PC-3 (cell line): ENCODE data around the gene DNM1. TPM values are rescaled to one million over a fixed set of nuclear protein-coding genes. Genes with fewer than 3 reads are reported as not detected.

Experiments used
- ATAC-seq: fragments of 200-7000 bp; cut with Tn5 transposase; 2 replicates; pipeline ENCODE4 v1.9.1; 2020; ENCODE audit warnings: mild to moderate bottlenecking, moderate library complexity
- BruUV-seq: library from RNA; stranded (reverse); fragments of 400-500 nt; replicated peaks from 2 replicates; lab custom pipeline; 2021; lab: Mats Ljungman, UMichigan
- CTCF ChIA-PET: fragments of 300-600 bp; sonication (Branson Sonifier 250); formaldehyde crosslinking; loops from one replicate; lab custom pipeline; 2022; ENCODE audit warnings: antibody characterized with exemption; lab: Charles Lee
- POLR2A ChIA-PET: fragments of 300-600 bp; sonication (Branson Sonifier 250); formaldehyde crosslinking; loops from one replicate; lab custom pipeline; 2022; ENCODE audit warnings: antibody characterized with exemption; ENCODE audit not compliant: unreplicated experiment; lab: Charles Lee
- DNase-seq: peaks from one replicate; pipeline ENCODE4 v3.0.0-alpha.2; 2015
- H2AFZ ChIP-seq: fragments of 300-600 bp; sonication (generic); 2 replicates; pipeline ENCODE4 v1.6.0; 2016; ENCODE audit warnings: antibody characterized with exemption, low read length
- H3F3A ChIP-seq: fragments of 300-600 bp; sonication (generic); one replicate; pipeline ENCODE4 v1.6.0; 2017; ENCODE audit warnings: antibody characterized with exemption, low read length, control low read depth, mild to moderate bottlenecking; ENCODE audit not compliant: unreplicated experiment
- H3K27ac ChIP-seq: fragments of 300-600 bp; sonication (generic); 2 replicates; pipeline ENCODE4 v1.5.1; 2016; ENCODE audit warnings: mild to moderate bottlenecking, low read length
- H3K27me3 ChIP-seq: fragments of 300-600 bp; sonication (generic); 2 replicates; pipeline ENCODE4 v1.6.1; 2016; ENCODE audit warnings: low read length, mixed read lengths
- H3K36me3 ChIP-seq: fragments of 300-600 bp; sonication (generic); 2 replicates; pipeline ENCODE4 v1.6.1; 2016; ENCODE audit warnings: low read depth, mixed run types, low read length, mixed read lengths
- H3K4me1 ChIP-seq: fragments of 300-600 bp; sonication (generic); 2 replicates; pipeline ENCODE4 v1.5.1; 2016; ENCODE audit warnings: low read length; ENCODE audit not compliant: insufficient read depth
- H3K4me2 ChIP-seq: fragments of 300-600 bp; sonication (generic); 2 replicates; pipeline ENCODE4 v1.6.0; 2016; ENCODE audit warnings: low read length
- H3K4me3 ChIP-seq: fragments of 300-600 bp; sonication (generic); 2 replicates; pipeline ENCODE4 v1.5.1; 2016; ENCODE audit warnings: mild to moderate bottlenecking, low read length, mixed read lengths
- H3K79me2 ChIP-seq: fragments of 300-600 bp; sonication (generic); 2 replicates; pipeline ENCODE4 v1.6.1; 2017; ENCODE audit warnings: low read length, mixed read lengths
- H3K9ac ChIP-seq: fragments of 300-600 bp; sonication (generic); 2 replicates; pipeline ENCODE4 v1.6.0; 2016; ENCODE audit warnings: mild to moderate bottlenecking, low read length
- H3K9me2 ChIP-seq: fragments of 300-600 bp; sonication (generic); replicated peaks from 2 replicates; pipeline ENCODE4 v1.6.1; 2016; ENCODE audit warnings: mixed run types, low read length, mixed read lengths
- H3K9me3 ChIP-seq: fragments of 300-600 bp; sonication (generic); 2 replicates; pipeline ENCODE4 v1.6.1; 2016; ENCODE audit warnings: low read length, mixed read lengths
- H4K20me1 ChIP-seq: fragments of 300-600 bp; sonication (generic); 2 replicates; pipeline ENCODE4 v1.6.1; 2016; ENCODE audit warnings: low read length, mixed read lengths
- CTCF ChIP-seq: fragments of 300-600 bp; sonication (generic); conservative IDR thresholded peaks from 2 replicates; pipeline ENCODE4 v1.5.1; 2017; ENCODE audit warnings: antibody characterized with exemption, low read depth, mild to moderate bottlenecking, low read length
- EZH2 ChIP-seq: fragments of 300-600 bp; sonication (generic); IDR thresholded peaks from one replicate; pipeline ENCODE4 v1.6.1; 2017; ENCODE audit warnings: antibody characterized with exemption, mild to moderate bottlenecking, low read length; ENCODE audit not compliant: unreplicated experiment
- EZH2phosphoT487 ChIP-seq: fragments of 300-600 bp; sonication (generic); IDR thresholded peaks from 2 replicates; pipeline ENCODE4 v1.6.1; 2018; ENCODE audit warnings: mild to moderate bottlenecking, antibody characterized with exemption, low read length, borderline replicate concordance
- intact Hi-C: fragments of 100-400 bp; cut with micrococcal nuclease; formaldehyde crosslinking; loops from 2 replicates; pipeline ENCODE4 v1.9.0; 2023
- total RNA-seq: library from RNA; depleted of rRNA; stranded (reverse); fragments of >200 nt; gene quantifications from 2 replicates; pipeline ENCODE4 v1.2.3, GENCODE V29; 2014

Gene DNM1
- total RNA-seq, 1 experiment from 2014 or later: 24.1 TPM

- H2AFZ ChIP-seq: no peak overlapping the region
- H3K27ac ChIP-seq: no peak overlapping the region
- intact Hi-C loops: loop anchor here (10.0 kb wide), 1 partner anchor 50 kb away; the partner anchor contains the start of gene DNM1
- H3K27me3 ChIP-seq: no peaks in the 10 kb centered on the region
- no peaks in the 10 kb centered on the region for H3F3A ChIP-seq
- H4K20me1 ChIP-seq: no peaks in the 10 kb centered on the region
- no peaks in the 10 kb centered on the region for H3K9me2 ChIP-seq
- no peak overlapping the region for H3K4me2 ChIP-seq
- peak; percentile 57 for ATAC-seq
- H3K4me3 ChIP-seq: no peak overlapping the region
- H3K79me2 ChIP-seq: no peaks in the 10 kb centered on the region
- POLR2A ChIA-PET: no interaction called here
- no peak for TF ChIP-seq EZH2phosphoT487
- peak; percentile 72 for TF ChIP-seq CTCF
- TF ChIP-seq EZH2: no peak
- no peaks in the 10 kb centered on the region; the same call in 1 of the 2 replicates for H3K36me3 ChIP-seq
- no peaks in the 10 kb centered on the region for H3K9me3 ChIP-seq
- no peak overlapping the region for H3K9ac ChIP-seq
- no TSS peak for BruUV-seq
- no peaks in the 10 kb centered on the region for H3K4me1 ChIP-seq
- DNase-seq: peak; percentile 44
- CTCF ChIA-PET: interaction anchor here (0.6 kb wide), 1 partner anchor 95 kb away, joined by 4 read pairs; the partner anchor contains the start of gene BBLN
Observed at GRCh38 chr9:128254855-128255759, 51.9 kb downstream of the DNM1 start.

- Histone ChIP-seq H3K27ac (no peak overlapping the region), H3K4me3 (no peak overlapping the region), H3K9me3 (no peaks in the 10 kb centered on the region), H3K4me1 (no peaks in the 10 kb centered on the region), H3F3A (no peaks in the 10 kb centered on the region), H3K79me2 (no peaks in the 10 kb centered on the region), H3K4me2 (no peak overlapping the region), H3K9ac (no peak overlapping the region), H4K20me1 (no peaks in the 10 kb centered on the region), H3K9me2 (no peaks in the 10 kb centered on the region), H3K27me3 (no peaks in the 10 kb centered on the region), H2AFZ (no peak overlapping the region), H3K36me3 (peaks cover 3% of the 10 kb centered on the region; the same call in 1 of the 2 replicates)
- ATAC-seq (no peak), DNase-seq (no peak)
- no peak for TF ChIP-seq EZH2phosphoT487
- BruUV-seq: no TSS peak
- ChIA-PET CTCF (no interaction called here), POLR2A (no interaction called here)
- intact Hi-C loops: loop anchor here (10.0 kb wide), 1 partner anchor 52 kb away; the partner anchor contains the start of gene DNM1
Observed at GRCh38 chr9:128257086-128257825, 54.1 kb downstream of the DNM1 start.

GRCh38 chr9:128257907-128258306 is 54.7 kb downstream of the DNM1 start:
- no peak for TF ChIP-seq EZH2phosphoT487
- H3K27ac ChIP-seq: no peak overlapping the region
- no TSS peak for BruUV-seq
- intact Hi-C loops: loop anchor here (10.0 kb wide), 1 partner anchor 53 kb away; the partner anchor contains the start of gene DNM1
- no peaks in the 10 kb centered on the region for H4K20me1 ChIP-seq
- no peaks in the 10 kb centered on the region for H3K9me2 ChIP-seq
- H3K36me3 ChIP-seq: peaks cover 3% of the 10 kb centered on the region; the same call in 1 of the 2 replicates
- H3K4me2 ChIP-seq: no peak overlapping the region
- H3K79me2 ChIP-seq: no peaks in the 10 kb centered on the region
- no peaks in the 10 kb centered on the region for H3K27me3 ChIP-seq
- H3K9me3 ChIP-seq: no peaks in the 10 kb centered on the region
- no peak overlapping the region for H3K9ac ChIP-seq
- H2AFZ ChIP-seq: no peak overlapping the region
- no peaks in the 10 kb centered on the region for H3F3A ChIP-seq
- no peak overlapping the region for H3K4me3 ChIP-seq
- ChIA-PET CTCF (no interaction called here), POLR2A (no interaction called here)
- no peaks in the 10 kb centered on the region for H3K4me1 ChIP-seq
- no peak for DNase-seq
- no peak for ATAC-seq
